Activated CD8-positive, alpha-beta T cell treated with anti-CD3 and anti-CD28 coated beads for 36 hours (primary cell): ENCODE data around the gene KLHL26. TPM values are rescaled to one million over a fixed set of nuclear protein-coding genes. Genes with fewer than 3 reads are reported as not detected.

Experiments
- ATAC-seq: fragments of 200-7000 bp; cut with Tn5 transposase; one replicate; pipeline ENCODE4 v1.10.0; 2021; ENCODE audit warnings: mild to moderate bottlenecking, moderate library complexity
- CTCF ChIA-PET: fragments of 350-600 bp; sonication (Branson Sonifier 250); formaldehyde crosslinking; loops from one replicate; lab custom pipeline; 2021; ENCODE audit warnings: antibody characterized with exemption; lab: Charles Lee
- POLR2A ChIA-PET: fragments of 350-600 bp; sonication (Branson Sonifier 250); formaldehyde crosslinking; loops from one replicate; lab custom pipeline; 2021; ENCODE audit warnings: antibody characterized with exemption; lab: Charles Lee
- DNase-seq: peaks from one replicate; pipeline ENCODE4 v3.0.0-alpha.2; 2020
- H3K27ac Mint-ChIP-seq: one replicate; pipeline ENCODE4 v1.8.0; 2021; ENCODE audit warnings: mild to moderate bottlenecking, mixed read lengths
- H3K27me3 Mint-ChIP-seq: one replicate; pipeline ENCODE4 v1.8.0; 2021; ENCODE audit warnings: mixed read lengths
- H3K36me3 Mint-ChIP-seq: one replicate; pipeline ENCODE4 v1.8.0; 2021; ENCODE audit warnings: low read depth, mixed read lengths
- H3K4me1 Mint-ChIP-seq: one replicate; pipeline ENCODE4 v1.8.0; 2021; ENCODE audit warnings: low read depth, mixed read lengths
- H3K4me3 Mint-ChIP-seq: one replicate; pipeline ENCODE4 v1.8.0; 2021; ENCODE audit warnings: mild to moderate bottlenecking, moderate library complexity, mixed read lengths
- H3K9me3 Mint-ChIP-seq: one replicate; pipeline ENCODE4 v1.8.0; 2021; ENCODE audit warnings: mixed read lengths
- CTCF ChIP-seq: fragments of 200-600 bp; IDR thresholded peaks from one replicate; pipeline ENCODE4 v1.8.0; 2022; ENCODE audit warnings: antibody characterized with exemption, mild to moderate bottlenecking
- intact Hi-C: fragments of 100-400 bp; cut with micrococcal nuclease; formaldehyde crosslinking; loops from one replicate; pipeline ENCODE4 v1.10.0; 2022
- total RNA-seq, 2 experiments: library from RNA; stranded (reverse); gene quantifications; one replicate each; pipeline ENCODE4 v1.2.3, GENCODE V29; 2021

Gene KLHL26
- total RNA-seq, 2 experiments from 2014 or later = 10.3 to 10.8 TPM

- no peak for ATAC-seq
- Mint-ChIP-seq H3K27ac (no peak overlapping the region), H3K9me3 (no peaks in the 10 kb centered on the region), H3K27me3 (peaks cover 41% of the 10 kb centered on the region), H3K4me1 (peaks cover 15% of the 10 kb centered on the region), H3K36me3 (no peaks in the 10 kb centered on the region), H3K4me3 (no peak overlapping the region)
- intact Hi-C loops = no loop called here
- no peak for TF ChIP-seq CTCF
- ChIA-PET POLR2A (no interaction called here), CTCF (interaction anchor here (1.1 to 1.4 kb wide), 2 partner anchors 9 to 24 kb away, joined by 3 to 4 read pairs; no protein-coding TSS in a partner anchor)
- DNase-seq = no peak
These were observed 20.8 kb upstream of the KLHL26 start for GRCh38 chr19:18616023-18616422.

- ChIA-PET CTCF (no interaction called here), POLR2A (no interaction called here)
- Mint-ChIP-seq H3K9me3 (no peaks in the 10 kb centered on the region), H3K4me1 (peaks cover 6% of the 10 kb centered on the region), H3K27me3 (peaks cover 31% of the 10 kb centered on the region), H3K27ac (no peak overlapping the region), H3K36me3 (no peaks in the 10 kb centered on the region), H3K4me3 (no peak overlapping the region)
- DNase-seq (no peak), ATAC-seq (no peak)
- no peak for TF ChIP-seq CTCF
- intact Hi-C loops = no loop called here
These were observed 19.3 kb upstream of the KLHL26 start for GRCh38 chr19:18617562-18617961.

GRCh38 chr19:18618236-18618635, 18.6 kb upstream of the KLHL26 start:
- ChIA-PET CTCF (no interaction called here), POLR2A (no interaction called here)
- H3K27me3 Mint-ChIP-seq = peaks cover 29% of the 10 kb centered on the region
- DNase-seq (no peak), ATAC-seq (no peak)
- no peaks in the 10 kb centered on the region for H3K36me3 Mint-ChIP-seq
- no peak overlapping the region for H3K4me3 Mint-ChIP-seq
- intact Hi-C loops = no loop called here
- H3K4me1 Mint-ChIP-seq = peaks cover 4% of the 10 kb centered on the region
- H3K9me3 Mint-ChIP-seq = no peaks in the 10 kb centered on the region
- TF ChIP-seq CTCF = no peak
- H3K27ac Mint-ChIP-seq = no peak overlapping the region

GRCh38 chr19:18620311-18620710, 16.5 kb upstream of the KLHL26 start:
- Mint-ChIP-seq H3K4me3 (no peak overlapping the region), H3K4me1 (no peaks in the 10 kb centered on the region), H3K27me3 (peaks cover 12% of the 10 kb centered on the region), H3K27ac (no peak overlapping the region), H3K9me3 (no peaks in the 10 kb centered on the region), H3K36me3 (no peaks in the 10 kb centered on the region)
- DNase-seq (no peak), ATAC-seq (no peak)
- CTCF ChIA-PET = no interaction called here
- intact Hi-C loops = no loop called here
- POLR2A ChIA-PET = no interaction called here
- no peak for TF ChIP-seq CTCF

- Mint-ChIP-seq H3K27ac (no peak overlapping the region), H3K9me3 (no peaks in the 10 kb centered on the region), H3K4me3 (no peak overlapping the region), H3K27me3 (peaks cover 10% of the 10 kb centered on the region), H3K4me1 (no peaks in the 10 kb centered on the region), H3K36me3 (no peaks in the 10 kb centered on the region)
- intact Hi-C loops = no loop called here
- ChIA-PET POLR2A (interaction anchor here (0.9 kb wide), 1 partner anchor 18 kb away, joined by 3 read pairs; no protein-coding TSS in a partner anchor), CTCF (no interaction called here)
- DNase-seq (no peak), ATAC-seq (no peak)
- no peak for TF ChIP-seq CTCF
These were observed 15.9 kb upstream of the KLHL26 start for GRCh38 chr19:18620902-18621301.
